Pancreas (tissue), 10 donors: ENCODE results near the gene FOXB2. TPM values are rescaled to one million over a fixed set of nuclear protein-coding genes. Genes with fewer than 3 reads are reported as not detected.
"Not testable (repeated sequence)": the region's sequence is repeated elsewhere in the genome, so short reads cannot be mapped to it uniquely, and the experiment has no call there.

Source experiments
- ATAC-seq, 4 donors: fragments of 200-7000 bp; cut with Tn5 transposase; one replicate each; pipeline versions ENCODE4 v1.8.0 to v1.9.1; 2020; ENCODE audit warnings: mild to moderate bottlenecking in 4 of 4, moderate library complexity in 4 of 4
- DNase-seq, 6 donors: peaks; one replicate each; pipeline ENCODE4 v3.0.0-alpha.2; 2020
- FAIRE-seq: peaks from 2 replicates; lab custom pipeline; 2012; peaks lifted over from hg19 to GRCh38; lab: Jason Lieb, UNC
- H3K27ac ChIP-seq, 4 donors: fragments of 200-600 bp; sonication (generic); 1 replicate in 3 of 4; 2 replicates in 1 of 4; pipeline versions ENCODE4 v1.5.0 to v1.8.0; 2020
- H3K27me3 ChIP-seq, 4 donors: fragments of 200-600 bp; one replicate each; pipeline ENCODE4 v1.8.0; 2021
- H3K36me3 ChIP-seq, 3 donors: fragments of 200-600 bp; sonication (generic) in 1 of 3; one replicate each; pipeline versions ENCODE4 v1.5.0 to v1.8.0; 2020 to 2021
- H3K4me1 ChIP-seq, 3 donors: fragments of 200-600 bp; one replicate each; pipeline ENCODE4 v1.8.0; 2021
- H3K4me3 ChIP-seq, 4 donors: fragments of 200-600 bp; sonication (generic) in 2 of 4; one replicate each; pipeline versions ENCODE4 v1.5.0 to v1.8.0; 2020 to 2021
- H3K9me3 ChIP-seq, 4 donors: fragments of 200-600 bp; one replicate each; pipeline ENCODE4 v1.8.0; 2021
- CTCF ChIP-seq, 4 donors: fragments of 200-600 bp; sonication (generic) in 3 of 4; IDR thresholded peaks; one replicate each; pipeline versions ENCODE4 v1.5.0 to v1.8.0; 2021; ENCODE audit warnings: antibody characterized with exemption in 4 of 4
- WGBS, 2 donors: extraction: QIAGEN DNeasy Blood & Tissue Kit; methylation state at CpG; one replicate each; pipeline ENCODE4 v1.1.7; 2013; 5-methylcytosine and 5-hydroxymethylcytosine counted together
- intact Hi-C, 3 donors: fragments of 100-400 bp; cut with DNase I; formaldehyde crosslinking; loops; one replicate each; pipeline versions ENCODE4 v1.11.1 to v1.14.2; 2022
- polyA plus RNA-seq, 2 donors: library from polyadenylated mRNA; stranded (reverse); fragments of 200-250 nt; gene quantifications; one replicate each; pipeline ENCODE4 v1.2.3, GENCODE V29; 2013
- total RNA-seq, 6 donors: library from RNA; stranded (reverse); fragmentation: NEBNext Ultra II Directional in 4 of 6; extraction: Animal tissue kit (Norgen Biotek cat#: 25700) in 4 of 6; gene quantifications; one replicate each; pipeline versions ENCODE4 v1.2.1 to v1.2.4, GENCODE V29; 2021 to 2023
- donor health status: healthy with polysubstance abuse.
- donor health status: DM: no; HTN: no; CAD: no; lungs with moderate emphysema.
- donor health status: DM: no; HTN: no; CAD: no.
- donor health status: control.
- donor health status: control.
- donor health status: Bipolar disorder and iron deficiency.
- donor health status: DM: yes; HTN: yes; CAD: no.
- donor health status: DM: no; HTN: no; CAD: no.
- donor health status: DM: no; HTN: no; CAD: no.
- donor health status: DM: yes; HTN: yes; CAD: no.

Gene FOXB2
- total RNA-seq (not detected), polyA plus RNA-seq (not detected)

DNA sequence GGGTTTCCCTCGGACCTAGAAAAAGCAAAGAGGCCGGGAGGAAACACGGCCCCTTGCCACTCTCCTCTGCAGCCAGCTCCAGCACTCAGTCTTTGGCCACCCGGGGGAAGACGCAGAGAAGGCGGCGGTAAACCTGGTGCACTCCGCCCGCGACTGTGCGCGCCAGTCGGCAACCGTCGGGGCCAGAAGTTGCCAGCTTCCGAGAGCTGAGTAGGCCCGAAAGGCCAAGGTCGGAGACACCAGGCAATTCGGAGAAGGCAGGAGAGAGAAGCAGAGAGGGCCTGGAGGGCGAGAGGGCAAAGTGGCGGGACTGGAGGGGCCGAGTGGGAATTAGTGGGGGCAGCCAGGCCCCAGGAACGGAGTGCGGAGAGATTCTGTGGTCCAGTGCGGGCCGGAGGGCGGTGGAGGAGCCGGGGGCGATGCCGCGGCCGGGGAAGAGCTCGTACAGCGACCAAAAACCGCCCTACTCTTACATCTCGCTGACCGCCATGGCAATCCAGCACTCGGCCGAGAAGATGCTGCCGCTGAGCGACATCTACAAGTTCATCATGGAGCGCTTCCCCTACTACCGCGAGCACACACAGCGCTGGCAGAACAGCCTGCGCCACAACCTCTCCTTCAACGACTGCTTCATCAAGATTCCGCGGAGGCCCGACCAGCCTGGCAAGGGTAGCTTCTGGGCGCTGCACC is at the start of gene FOXB2:
Gene FOXB2 (plus strand): TSS at position 420 of the 690 bp plus-strand sequence. CDS start 0 bp downstream, at position 420.
- ATAC-seq (no peak), FAIRE-seq (no peak), DNase-seq (peak in 1 of 6 donors; percentile 37)
- H3K36me3 ChIP-seq, result no peaks in the 10 kb centered on the region
- 6 to 7% methylated on average over 51 of the region's 51 CpGs for WGBS, 2 donors
- intact Hi-C loops, result no loop called here
- no peak within 1 kb of the TSS for H3K27ac ChIP-seq
- H3K9me3 ChIP-seq, result no peaks in the 10 kb centered on the region
- TF ChIP-seq CTCF (IDR thresholded peaks at IDR 0.05), result no peak
- H3K4me1 ChIP-seq, result peaks cover 0 to 8% (median 4%) of the 10 kb centered on the region in 3 donors
- H3K27me3 ChIP-seq, result peaks cover 7 to 83% (median 24%) of the 10 kb centered on the region in 4 donors
- peak within 1 kb of the TSS in 2 of 4 donors; percentile 16 to 39 for H3K4me3 ChIP-seq

GRCh38 chr9:76969716-76970115 is 49.7 kb upstream of the FOXB2 start:
- FAIRE-seq, result no peak
- intact Hi-C loops, result no loop called here
- Histone ChIP-seq H3K27me3 (no peaks in the 10 kb centered on the region), H3K9me3 (no peaks in the 10 kb centered on the region), H3K4me3 (no peak overlapping the region), H3K36me3 (no peaks in the 10 kb centered on the region), H3K4me1 (no peaks in the 10 kb centered on the region), H3K27ac (no peak overlapping the region)
- no peak for TF ChIP-seq CTCF (IDR thresholded peaks at IDR 0.05)
- 41 to 47% methylated on average over 1 of the region's 1 CpG for WGBS, 2 donors
- DNase-seq, result no peak
- no peak for ATAC-seq

GRCh38 chr9:76978831-76979230 is 40.6 kb upstream of the FOXB2 start:
- ATAC-seq, FAIRE-seq, H3K4me1 ChIP-seq, H3K9me3 ChIP-seq, H3K36me3 ChIP-seq, H3K4me3 ChIP-seq, H3K27me3 ChIP-seq, intact Hi-C loops, H3K27ac ChIP-seq, DNase-seq: not testable (repeated sequence)
- 66 to 74% methylated on average over 9 of the region's 9 CpGs for WGBS, 2 donors

- DNase-seq, result no peak
- intact Hi-C loops, result no loop called here
- H3K27ac ChIP-seq, result no peak overlapping the region
- H3K4me3 ChIP-seq, result no peak overlapping the region
- no peaks in the 10 kb centered on the region for H3K4me1 ChIP-seq
- no peak for ATAC-seq
- H3K36me3 ChIP-seq, result no peaks in the 10 kb centered on the region
- H3K27me3 ChIP-seq, result peaks cover 0 to 5% (median 1%) of the 10 kb centered on the region in 4 donors
- no peaks in the 10 kb centered on the region for H3K9me3 ChIP-seq
- no peak for TF ChIP-seq CTCF (IDR thresholded peaks at IDR 0.05)
- 38 to 73% methylated on average over 1 of the region's 1 CpG for WGBS, 2 donors
- no peak for FAIRE-seq
These were observed 38.9 kb upstream of the FOXB2 start for GRCh38 chr9:76980566-76980965.

GRCh38 chr9:76984486-76984885 is 35.0 kb upstream of the FOXB2 start:
- peaks cover 0 to 5% (median 1%) of the 10 kb centered on the region in 4 donors for H3K27me3 ChIP-seq
- no peak for DNase-seq
- H3K4me1 ChIP-seq, result no peaks in the 10 kb centered on the region
- no peak overlapping the region for H3K27ac ChIP-seq
- H3K4me3 ChIP-seq, result no peak overlapping the region
- H3K9me3 ChIP-seq, result no peaks in the 10 kb centered on the region
- intact Hi-C loops, result no loop called here
- TF ChIP-seq CTCF (IDR thresholded peaks at IDR 0.05), result no peak
- ATAC-seq, result no peak
- H3K36me3 ChIP-seq, result no peaks in the 10 kb centered on the region
- FAIRE-seq, result no peak
- 55 to 59% methylated on average over 4 of the region's 4 CpGs for WGBS, 2 donors
